NCI-H2196 (cell line): ENCODE measurements around the gene TRAF1.

Experiments used
- DNase-seq: peaks from one replicate; lab custom pipeline; 2025; ENCODE audit not compliant: unreplicated experiment; lab: John Stamatoyannopoulos, UW

TRAF1 gene

DNA sequence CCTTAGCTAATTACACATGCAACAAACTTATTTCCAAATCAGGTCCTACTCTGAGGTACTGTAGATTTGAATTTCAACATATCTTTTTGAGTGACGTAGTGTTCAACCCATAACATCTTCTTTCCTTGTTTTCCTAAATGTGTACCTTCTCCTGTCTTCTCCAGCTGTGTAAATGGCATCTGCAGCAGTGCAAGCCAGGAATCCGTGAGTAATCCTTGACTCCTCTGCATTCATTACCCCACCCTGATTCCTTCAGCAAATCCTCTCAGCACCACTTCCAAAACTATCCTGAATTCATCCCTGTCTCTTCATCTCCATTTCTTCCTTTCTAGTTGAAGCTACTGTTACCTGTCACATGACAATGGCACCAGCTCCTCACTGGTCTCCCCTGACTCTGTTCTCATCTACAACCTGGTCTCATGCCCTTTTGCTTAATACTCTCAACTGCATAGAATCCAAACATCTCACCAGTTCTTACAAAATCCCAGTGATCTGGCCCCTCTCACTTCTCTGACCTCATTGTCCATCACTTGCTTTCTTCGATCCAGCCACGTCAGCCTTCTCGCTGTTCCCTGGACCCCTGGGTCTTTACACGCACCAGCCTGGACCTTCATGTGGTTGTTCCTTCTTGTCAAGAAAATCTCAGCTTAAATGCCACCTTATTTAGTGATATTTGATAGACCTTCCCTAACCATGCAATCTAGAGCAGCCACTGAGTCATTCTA, 14.6 kb upstream of the TRAF1 start:
- no peak for DNase-seq

DNA sequence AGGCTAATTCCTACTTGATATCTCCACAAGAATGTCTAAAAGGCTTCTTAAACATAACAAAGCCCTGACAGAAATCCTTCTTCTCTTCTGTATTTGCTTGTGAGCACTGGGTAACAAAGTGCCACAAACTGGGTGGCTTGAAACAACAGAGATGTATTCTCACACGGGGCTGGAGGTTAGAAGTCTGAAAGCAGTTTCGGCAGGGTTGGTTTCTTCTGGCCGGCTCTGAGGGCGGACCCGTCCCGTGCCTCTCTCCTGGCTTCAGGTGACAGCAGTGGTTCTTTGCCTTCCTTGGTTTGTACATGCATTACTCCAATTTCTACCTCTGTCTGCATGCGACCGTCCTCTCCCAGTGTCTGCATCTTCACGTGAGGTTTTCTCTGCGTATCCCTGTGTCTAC, 14.0 kb upstream of the TRAF1 start:
- no peak for DNase-seq

DNA sequence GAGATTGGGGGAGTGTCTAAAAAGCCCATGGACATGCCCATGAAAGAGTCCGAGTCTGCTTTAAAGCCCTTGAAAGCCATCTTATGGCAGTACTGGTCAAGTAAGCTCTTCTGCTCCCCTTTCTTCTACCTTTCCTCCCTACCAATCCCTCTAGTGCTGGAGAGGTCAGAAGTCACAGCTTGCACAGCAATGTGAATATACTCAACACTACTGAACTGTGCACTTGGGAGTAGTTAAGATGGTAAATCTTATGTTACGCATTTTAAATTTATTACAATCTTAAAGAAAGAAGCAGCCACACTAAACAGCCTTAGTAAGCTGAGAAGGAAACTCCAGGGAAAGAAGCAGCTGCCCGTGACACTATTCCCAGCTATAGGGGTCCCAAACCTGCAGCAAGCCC, 12.3 kb upstream of the TRAF1 start:
- no peak for DNase-seq

DNA sequence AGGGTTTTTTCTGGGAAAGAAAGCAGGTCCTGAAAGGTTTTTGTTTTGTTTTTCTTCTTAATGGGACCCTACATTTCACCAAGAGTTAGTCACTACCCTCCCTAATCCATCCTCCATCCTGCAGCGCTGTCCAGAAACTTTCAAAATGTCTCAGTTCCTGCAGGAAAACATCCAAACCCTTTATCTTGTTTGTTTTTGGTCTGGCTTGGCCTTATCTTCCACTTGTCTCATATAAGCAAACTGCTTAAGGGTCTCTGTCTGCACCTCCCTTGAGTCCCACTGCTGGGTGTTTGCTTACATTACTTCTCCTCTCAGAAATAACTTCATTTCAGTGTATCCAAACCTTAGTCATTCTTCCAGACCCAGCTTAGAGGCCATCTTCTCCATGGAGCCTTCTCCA, 11.0 kb upstream of the TRAF1 start:
- DNase-seq: no peak

GRCh38 chr9:120937127-120937526, 10.5 kb upstream of the TRAF1 start:
- DNase-seq: no peak

DNA sequence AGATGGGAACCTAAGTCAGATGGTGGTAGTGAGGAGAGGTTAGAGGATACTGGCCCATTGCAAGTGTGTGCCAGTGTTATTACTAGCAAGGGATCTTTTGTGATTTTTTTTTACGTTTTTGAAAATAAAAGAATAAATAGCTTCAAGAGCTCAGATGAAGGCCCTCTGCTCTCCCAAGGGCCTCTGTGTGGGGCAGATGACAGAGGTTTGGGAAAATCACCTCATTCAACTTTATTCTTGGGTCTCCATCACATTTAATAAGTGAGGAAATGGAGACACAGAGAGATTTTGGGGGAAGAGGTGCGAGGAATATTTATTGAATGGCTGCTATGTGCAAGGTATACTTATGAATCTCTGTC, 10.1 kb upstream of the TRAF1 start:
- no peak for DNase-seq

GRCh38 chr9:120936011-120936763, 9.6 kb upstream of the TRAF1 start:
- peak; percentile 94 for DNase-seq

GRCh38 chr9:120935383-120935857, 8.8 kb upstream of the TRAF1 start:
- peak; percentile 98 for DNase-seq

DNA sequence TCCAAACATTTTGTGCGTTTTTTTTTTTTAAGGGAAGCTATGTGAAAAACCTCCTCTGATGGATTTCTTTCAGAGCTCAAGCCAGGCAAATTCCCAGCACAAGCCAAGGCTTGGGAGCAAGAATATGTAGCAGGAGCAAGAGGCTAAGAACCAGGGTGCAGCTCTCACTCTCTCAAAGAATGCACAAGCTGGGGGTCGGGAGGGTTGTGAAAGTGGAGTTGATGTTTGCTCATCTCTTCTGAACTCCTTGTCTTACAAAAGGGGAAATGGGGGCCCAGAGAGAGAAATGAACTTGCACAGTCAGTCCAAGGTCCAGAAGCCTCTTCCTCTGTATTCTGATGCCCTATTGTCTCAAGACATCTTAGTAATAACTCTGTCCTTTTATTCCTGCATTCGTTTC, 7.7 kb upstream of the TRAF1 start:
- no peak for DNase-seq

- DNase-seq: no peak
Measured at GRCh38 chr9:120933310-120934055, 6.9 kb upstream of the TRAF1 start.

GRCh38 chr9:120932086-120932823, 5.7 kb upstream of the TRAF1 start:
- no peak for DNase-seq

GRCh38 chr9:120931231-120932085, 4.9 kb upstream of the TRAF1 start:
- peak; percentile 47 for DNase-seq

DNA sequence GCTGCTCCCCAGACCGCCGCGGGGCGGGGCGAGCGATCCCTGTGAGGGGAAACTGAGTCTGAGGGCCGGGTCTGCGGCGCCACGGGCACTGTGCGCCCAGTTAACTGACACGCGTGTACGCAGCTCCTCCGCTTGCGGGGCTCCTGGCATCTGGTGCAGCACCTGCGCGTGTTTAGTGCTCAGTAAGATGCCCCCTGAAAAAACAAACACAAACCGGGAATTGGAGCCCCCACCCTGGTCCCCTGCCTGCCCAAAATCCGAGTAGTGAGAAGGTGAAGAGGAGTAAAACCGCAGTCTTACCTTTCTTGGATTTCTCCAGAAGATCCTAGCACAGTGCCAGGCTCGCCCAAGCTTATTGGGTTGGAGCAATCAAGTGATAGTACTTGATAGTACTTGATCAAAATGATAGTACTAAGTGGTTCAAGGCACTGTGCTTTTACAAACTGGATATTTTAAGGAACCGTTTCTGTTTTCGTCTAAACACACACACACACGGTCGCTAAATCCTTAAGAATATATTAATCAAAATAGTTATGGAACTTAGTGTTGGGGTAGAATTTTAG, 2.7 kb upstream of the TRAF1 start:
- DNase-seq: no peak

GRCh38 chr9:120928483-120929228, 2.1 kb upstream of the TRAF1 start:
- DNase-seq: no peak

DNA sequence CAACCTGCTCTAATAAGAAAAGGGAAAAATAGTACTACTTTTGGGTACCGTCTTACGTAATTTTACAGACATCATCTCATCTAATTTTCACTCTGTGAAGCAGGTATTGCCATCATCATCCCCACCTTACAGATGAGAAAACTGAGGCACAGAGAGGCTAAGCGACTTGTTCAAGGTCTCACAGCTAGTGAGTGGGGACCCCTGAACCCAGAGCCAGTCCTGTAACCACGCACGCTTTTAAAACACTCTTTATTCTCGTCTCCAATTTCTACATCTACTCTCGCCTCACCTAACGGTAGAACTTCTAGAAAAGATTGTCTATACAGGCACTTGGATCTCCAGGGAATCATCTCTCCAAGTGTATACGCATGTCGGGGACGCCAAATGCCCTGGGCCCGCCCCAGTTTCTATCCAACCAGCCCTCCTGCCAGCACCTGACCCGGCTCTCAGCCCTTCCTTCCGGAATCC, 1.5 kb upstream of the TRAF1 start:
- no peak for DNase-seq

- no peak for DNase-seq
Measured at GRCh38 chr9:120927269-120928014, 846 bp upstream of the TRAF1 start.

DNA sequence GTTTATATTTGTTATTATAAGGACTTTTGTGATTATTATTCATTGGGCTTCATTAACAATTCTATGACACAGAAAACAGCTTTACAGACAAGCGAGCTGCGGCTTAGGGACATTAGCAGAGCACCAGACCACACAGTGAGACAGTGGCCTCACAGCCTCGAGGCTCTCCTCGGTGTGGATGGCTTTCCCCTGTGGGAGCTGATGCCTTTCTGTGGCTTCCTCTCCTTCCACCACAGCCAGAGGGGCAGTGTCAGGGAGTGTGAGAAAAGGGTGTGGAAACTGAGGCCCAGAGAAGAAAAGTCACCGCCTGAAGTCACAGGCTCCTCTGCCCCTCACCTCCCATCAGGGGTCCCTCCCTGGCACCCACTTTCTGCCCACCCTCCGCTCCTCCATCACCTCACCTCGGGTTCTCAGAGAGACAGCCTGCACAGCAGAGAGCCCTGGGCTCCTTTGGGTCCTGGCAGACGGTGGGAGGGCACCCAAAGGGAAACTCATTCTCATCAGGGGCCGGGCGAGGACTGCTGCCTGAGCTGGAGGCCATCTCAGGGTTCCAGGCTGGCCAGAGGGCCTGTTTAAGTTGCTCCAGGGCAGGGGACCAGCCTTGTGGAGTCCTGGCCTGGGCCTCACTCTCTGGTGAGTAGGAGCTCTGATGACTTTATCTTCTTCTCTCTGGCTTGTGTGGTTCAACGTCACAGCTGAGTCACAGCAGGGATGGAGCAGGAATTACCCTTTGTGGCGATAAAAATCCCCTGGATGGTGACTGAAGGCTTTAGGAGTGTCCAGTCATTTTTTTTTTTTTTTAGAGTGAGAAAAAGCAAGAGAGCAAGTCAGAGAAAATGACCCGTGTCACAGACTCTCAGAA, 830 bp downstream of the TRAF1 start:
- DNase-seq: no peak
